ENCODE results near the gene FBXW9. TPM values are rescaled to one million over a fixed set of nuclear protein-coding genes. Genes with fewer than 3 reads are reported as not detected.

FBXW9 gene
- total and polyA plus RNA-seq, 2 experiments from 2014 or later, result 9.1 to 10.9 TPM

- no peak for DNase-seq (ENCODE audit: low spot score)
- no peak for TF ChIP-seq EZH2 (IDR thresholded peaks at IDR 0.05; ENCODE audit: borderline replicate concordance)
- no peak for TF ChIP-seq EZH2phosphoT487 (IDR thresholded peaks at IDR 0.05; ENCODE audit: low read depth, severe bottlenecking, unreplicated experiment)
- 91% methylated on average over 24 of the region's 26 CpGs for WGBS (ENCODE audit: low lambda C conversion rate, missing lambda C conversion rate)
These were observed 6.7 kb downstream of the FBXW9 start for GRCh38 chr19:12689581-12690216.

GRCh38 chr19:12689012-12689411 lies 7.4 kb downstream of the FBXW9 start:
- 96% methylated on average over 12 of the region's 12 CpGs for WGBS (ENCODE audit: low lambda C conversion rate, missing lambda C conversion rate)
- no peak for TF ChIP-seq EZH2phosphoT487 (IDR thresholded peaks at IDR 0.05; ENCODE audit: low read depth, severe bottlenecking, unreplicated experiment)
- TF ChIP-seq, protein P1, sequence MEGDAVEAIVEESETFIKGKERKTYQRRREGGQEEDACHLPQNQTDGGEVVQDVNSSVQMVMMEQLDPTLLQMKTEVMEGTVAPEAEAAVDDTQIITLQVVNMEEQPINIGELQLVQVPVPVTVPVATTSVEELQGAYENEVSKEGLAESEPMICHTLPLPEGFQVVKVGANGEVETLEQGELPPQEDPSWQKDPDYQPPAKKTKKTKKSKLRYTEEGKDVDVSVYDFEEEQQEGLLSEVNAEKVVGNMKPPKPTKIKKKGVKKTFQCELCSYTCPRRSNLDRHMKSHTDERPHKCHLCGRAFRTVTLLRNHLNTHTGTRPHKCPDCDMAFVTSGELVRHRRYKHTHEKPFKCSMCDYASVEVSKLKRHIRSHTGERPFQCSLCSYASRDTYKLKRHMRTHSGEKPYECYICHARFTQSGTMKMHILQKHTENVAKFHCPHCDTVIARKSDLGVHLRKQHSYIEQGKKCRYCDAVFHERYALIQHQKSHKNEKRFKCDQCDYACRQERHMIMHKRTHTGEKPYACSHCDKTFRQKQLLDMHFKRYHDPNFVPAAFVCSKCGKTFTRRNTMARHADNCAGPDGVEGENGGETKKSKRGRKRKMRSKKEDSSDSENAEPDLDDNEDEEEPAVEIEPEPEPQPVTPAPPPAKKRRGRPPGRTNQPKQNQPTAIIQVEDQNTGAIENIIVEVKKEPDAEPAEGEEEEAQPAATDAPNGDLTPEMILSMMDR (IDR thresholded peaks at IDR 0.05; ENCODE audit: poor library complexity), result no peak
- TF ChIP-seq EZH2 (IDR thresholded peaks at IDR 0.05; ENCODE audit: borderline replicate concordance), result no peak
- no peaks in the 10 kb centered on the region for H3K36me3 ChIP-seq (replicated peaks; ENCODE audit: insufficient read depth, low read depth)
- H3K4me1 ChIP-seq (ENCODE audit: insufficient read depth), result no peaks in the 10 kb centered on the region
- H3K9me3 ChIP-seq (ENCODE audit: low read depth), result no peaks in the 10 kb centered on the region
- H3K4me2 ChIP-seq, result no peak overlapping the region
- no peaks in the 10 kb centered on the region for H3K27me3 ChIP-seq
- H3K27ac ChIP-seq, result no peak overlapping the region
- no peak overlapping the region for H2AFZ ChIP-seq
- H3K9me2 ChIP-seq (replicated peaks; ENCODE audit: insufficient read depth), result no peaks in the 10 kb centered on the region
- H3K4me3 ChIP-seq, result no peak overlapping the region
- DNase-seq (ENCODE audit: low spot score), result no peak
- no peaks in the 10 kb centered on the region for H4K20me1 ChIP-seq (ENCODE audit: insufficient read depth, poor library complexity, severe bottlenecking)
- no peaks in the 10 kb centered on the region for H3K79me2 ChIP-seq

More at GRCh38 chr19:12689581-12690216, 6.7 kb downstream of the FBXW9 start:
- Histone ChIP-seq H3K27me3 (no peaks in the 10 kb centered on the region), H3K79me2 (no peaks in the 10 kb centered on the region), H3K27ac (no peak overlapping the region), H3K9me2 (replicated peaks; ENCODE audit: insufficient read depth) (no peaks in the 10 kb centered on the region), H2AFZ (no peak overlapping the region), H3K4me1 (ENCODE audit: insufficient read depth) (no peaks in the 10 kb centered on the region), H3K36me3 (replicated peaks; ENCODE audit: insufficient read depth, low read depth) (no peaks in the 10 kb centered on the region), H4K20me1 (ENCODE audit: insufficient read depth, poor library complexity, severe bottlenecking) (no peaks in the 10 kb centered on the region), H3K4me3 (no peak overlapping the region), H3K4me2 (no peak overlapping the region), H3K9me3 (ENCODE audit: low read depth) (no peaks in the 10 kb centered on the region)

GRCh38 chr19:12687496-12688196 lies 8.8 kb downstream of the FBXW9 start, which contains the start of gene GNG14:
Gene GNG14, plus strand, starts transcription at chr19:12687998. Its CDS starts 51 bp downstream, at chr19:12688049.
- no peaks in the 10 kb centered on the region for H3K36me3 ChIP-seq (replicated peaks; ENCODE audit: insufficient read depth, low read depth)
- no peak within 1 kb of the TSS for H2AFZ ChIP-seq
- H3K4me2 ChIP-seq, result no peak within 1 kb of the TSS
- WGBS (ENCODE audit: low lambda C conversion rate, missing lambda C conversion rate), result 91% methylated on average over 9 of the region's 9 CpGs
- no peaks in the 10 kb centered on the region for H3K79me2 ChIP-seq
- TF ChIP-seq EZH2phosphoT487 (IDR thresholded peaks at IDR 0.05; ENCODE audit: low read depth, severe bottlenecking, unreplicated experiment), result no peak
- no peak for TF ChIP-seq EZH2 (IDR thresholded peaks at IDR 0.05; ENCODE audit: borderline replicate concordance)
- TF ChIP-seq, protein P1 (IDR thresholded peaks at IDR 0.05; ENCODE audit: poor library complexity), result no peak
- H4K20me1 ChIP-seq (ENCODE audit: insufficient read depth, poor library complexity, severe bottlenecking), result no peaks in the 10 kb centered on the region
- no peaks in the 10 kb centered on the region for H3K27me3 ChIP-seq
- DNase-seq (ENCODE audit: low spot score), result no peak
- no peaks in the 10 kb centered on the region for H3K9me2 ChIP-seq (replicated peaks; ENCODE audit: insufficient read depth)
- no peak within 1 kb of the TSS for H3K4me3 ChIP-seq
- no peaks in the 10 kb centered on the region for H3K4me1 ChIP-seq (ENCODE audit: insufficient read depth)
- no peak within 1 kb of the TSS for H3K27ac ChIP-seq
- no peaks in the 10 kb centered on the region for H3K9me3 ChIP-seq (ENCODE audit: low read depth)

DNA sequence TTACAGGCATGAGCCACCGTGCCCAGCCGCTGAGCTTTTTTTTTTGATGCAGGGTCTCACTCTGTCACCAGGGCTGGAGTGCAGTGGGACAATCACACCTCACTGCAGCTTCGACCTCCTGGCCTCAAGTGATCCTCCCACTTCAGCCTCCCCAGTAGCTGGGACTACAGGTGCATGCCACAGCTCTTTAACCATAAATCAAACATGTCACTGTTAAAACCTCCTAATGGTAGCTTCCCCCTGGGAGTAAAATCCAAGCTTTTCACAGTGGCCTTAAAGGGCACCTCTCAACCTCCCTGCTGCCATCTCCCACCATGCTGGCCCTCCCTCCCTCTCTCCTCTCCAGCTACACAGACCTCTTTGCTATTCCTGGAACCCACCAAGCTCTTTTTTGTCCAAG lies 10.6 kb downstream of the FBXW9 start:
- TF ChIP-seq EZH2 (IDR thresholded peaks at IDR 0.05; ENCODE audit: borderline replicate concordance) (no peak), EZH2phosphoT487 (IDR thresholded peaks at IDR 0.05; ENCODE audit: low read depth, severe bottlenecking, unreplicated experiment) (no peak)
- TF ChIP-seq, protein P1 (IDR thresholded peaks at IDR 0.05; ENCODE audit: poor library complexity), result no peak
- no peaks in the 10 kb centered on the region for H3K79me2 ChIP-seq
- H3K4me2 ChIP-seq, result no peak overlapping the region
- peaks cover under 1% of the 10 kb centered on the region for H3K4me1 ChIP-seq (ENCODE audit: insufficient read depth)
- H3K36me3 ChIP-seq (replicated peaks; ENCODE audit: insufficient read depth, low read depth), result no peaks in the 10 kb centered on the region
- no peak overlapping the region for H2AFZ ChIP-seq
- 75% methylated on average over 3 of the region's 3 CpGs for WGBS (ENCODE audit: low lambda C conversion rate, missing lambda C conversion rate)
- no peaks in the 10 kb centered on the region for H3K9me2 ChIP-seq (replicated peaks; ENCODE audit: insufficient read depth)
- H3K4me3 ChIP-seq, result no peak overlapping the region
- no peaks in the 10 kb centered on the region for H3K27me3 ChIP-seq
- no peak for DNase-seq (ENCODE audit: low spot score)
- no peaks in the 10 kb centered on the region for H4K20me1 ChIP-seq (ENCODE audit: insufficient read depth, poor library complexity, severe bottlenecking)
- no peaks in the 10 kb centered on the region for H3K9me3 ChIP-seq (ENCODE audit: low read depth)
- no peak overlapping the region for H3K27ac ChIP-seq

All from hepatocyte (in vitro differentiated cells).